ENCODE data around the gene OSBPL3.

GRCh38 chr7:24862461-24862860 is 117.5 kb downstream of the OSBPL3 start:
- TF ChIP-seq CTCF (conservative IDR thresholded peaks at IDR 0.05 in 1 of 2, IDR thresholded peaks at IDR 0.05 in 1 of 2; ENCODE audit: extremely low read depth in 1 of 2, insufficient read depth in 1 of 2, low read depth in 1 of 2, low read length in 2 of 2) (no peak), EZH2 (IDR thresholded peaks at IDR 0.05; ENCODE audit: borderline replicate concordance, low read length) (no peak)

Data from mammary epithelial cell (primary cell).